ENCODE measurements around the gene SLC8A3. TPM values are rescaled to one million over a fixed set of nuclear protein-coding genes. Genes with fewer than 3 reads are reported as not detected.

SLC8A3 gene
- total RNA-seq, 1 experiment from 2014 or later = not detected

DNA sequence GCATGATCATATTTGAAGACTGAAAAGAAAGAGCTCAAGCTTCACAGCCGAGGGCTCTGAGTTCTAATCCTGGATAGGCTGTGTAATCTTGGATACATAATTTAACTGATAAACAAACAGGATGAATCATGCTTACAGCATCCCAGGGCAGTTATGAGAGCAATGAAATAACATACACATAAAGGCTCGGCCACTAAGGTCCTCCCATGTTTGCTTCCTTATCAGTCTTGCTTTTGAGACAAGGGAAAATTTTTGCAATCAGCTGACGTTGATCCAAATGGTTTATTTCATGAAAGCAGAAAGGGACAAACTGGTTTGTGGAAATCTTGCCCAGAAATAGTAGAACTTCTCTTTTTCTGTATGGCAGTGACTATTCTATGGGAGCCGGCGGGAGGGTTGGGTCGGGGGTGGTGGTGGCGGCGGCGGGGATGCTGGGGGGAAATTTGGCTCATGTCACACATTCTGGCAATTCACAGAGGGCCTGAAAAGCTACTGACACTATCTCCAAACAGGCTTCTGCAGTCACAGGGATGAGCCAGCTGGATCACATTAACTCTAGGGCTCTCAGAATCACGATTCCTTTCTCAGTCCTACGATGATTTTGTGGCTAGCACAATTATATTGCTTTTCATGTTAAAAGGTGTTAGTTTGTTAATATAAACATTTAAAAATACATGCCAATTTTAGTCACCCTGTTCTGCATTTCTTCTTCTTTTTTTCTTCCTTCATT, 124.5 kb downstream of the SLC8A3 start:
- intact Hi-C loops (cut with micrococcal nuclease) = no loop called here
- Histone ChIP-seq H3K27ac (ENCODE audit: low read depth, low read length) (no peak overlapping the region), H4K20me1 (ENCODE audit: insufficient read depth) (no peaks in the 10 kb centered on the region), H3K9me2 (ENCODE audit: insufficient read depth) (no peaks in the 10 kb centered on the region), H3K9ac (ENCODE audit: low read length) (no peak overlapping the region), H3K27me3 (ENCODE audit: insufficient read depth, low read length) (no peaks in the 10 kb centered on the region), H3K36me3 (ENCODE audit: control insufficient read depth in 1 of 2, insufficient read depth in 2 of 2, low read length in 2 of 2) (no peaks in the 10 kb centered on the region), H2AFZ (ENCODE audit: low read depth, low read length, poor library complexity, severe bottlenecking) (no peak overlapping the region), H3K4me1 (ENCODE audit: control insufficient read depth in 1 of 2, insufficient read depth in 2 of 2, low read length in 2 of 2) (peaks cover 0 to 11% of the 10 kb centered on the region in 2 experiments; a peak in 2 of 4 replicates), H3K79me2 (ENCODE audit: insufficient read depth, low read length) (no peaks in the 10 kb centered on the region), H3K4me3 (replicated peaks in 1 of 2; ENCODE audit: low read depth in 1 of 2, low read length in 2 of 2) (no peak overlapping the region), H3K4me2 (ENCODE audit: low read length) (no peak overlapping the region), H3K9me3 (ENCODE audit: control insufficient read depth in 1 of 2, insufficient read depth in 1 of 2, low read depth in 1 of 2, low read length in 2 of 2) (no peaks in the 10 kb centered on the region)
- POLR2A ChIA-PET = no interaction called here
- no TSS peak for BruUV-seq (replicated peaks)
- TF ChIP-seq, protein P1, sequence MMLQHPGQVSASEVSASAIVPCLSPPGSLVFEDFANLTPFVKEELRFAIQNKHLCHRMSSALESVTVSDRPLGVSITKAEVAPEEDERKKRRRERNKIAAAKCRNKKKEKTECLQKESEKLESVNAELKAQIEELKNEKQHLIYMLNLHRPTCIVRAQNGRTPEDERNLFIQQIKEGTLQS (IDR thresholded peaks at IDR 0.05) = no peak
- TF ChIP-seq TCF7L2 (IDR thresholded peaks at IDR 0.05; ENCODE audit: borderline replicate concordance, extremely low read depth, insufficient read depth, insufficient read length) = no peak
- TF ChIP-seq EZH2 (IDR thresholded peaks at IDR 0.05) = no peak
- ATAC-seq (no peak), DNase-seq (ENCODE audit: low read depth, low spot score) (no peak)
- CTCF ChIA-PET = interaction anchor here (0.9 kb wide), 1 partner anchor 10 kb away, joined by 5 read pairs; no protein-coding TSS in a partner anchor
- RAD21 ChIA-PET (ENCODE audit: low non-redundant PET in 1 of 2, low total read pairs in 2 of 2, uncharacterized antibody in 2 of 2, unreplicated experiment in 2 of 2) = no interaction called here

DNA sequence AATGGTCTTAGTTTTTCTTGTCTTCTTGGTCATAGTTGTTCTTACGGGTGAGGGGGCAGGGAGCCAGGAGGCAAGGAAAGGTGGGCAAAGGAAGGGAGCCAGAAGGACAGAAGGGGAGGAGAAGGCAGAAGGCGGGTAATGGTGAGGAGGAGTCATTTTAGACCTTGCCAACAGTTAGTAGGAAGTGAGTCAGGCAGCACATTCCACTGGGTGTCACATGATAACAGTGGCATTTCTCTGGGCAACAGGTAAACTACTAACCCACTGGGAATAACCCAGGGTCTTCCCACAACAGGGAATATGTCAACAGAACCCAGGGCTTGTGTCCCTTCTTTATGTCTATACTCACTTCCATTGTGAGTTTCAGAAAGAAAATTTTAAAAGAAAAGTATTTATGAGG, 127.6 kb downstream of the SLC8A3 start:
- Histone ChIP-seq H3K79me2 (ENCODE audit: insufficient read depth, low read length) (no peaks in the 10 kb centered on the region), H3K9me2 (ENCODE audit: insufficient read depth) (no peaks in the 10 kb centered on the region), H3K9ac (ENCODE audit: low read length) (no peak overlapping the region), H3K4me1 (ENCODE audit: control insufficient read depth in 1 of 2, insufficient read depth in 2 of 2, low read length in 2 of 2) (peaks cover 0 to 11% of the 10 kb centered on the region in 2 experiments; a peak in 2 of 4 replicates), H3K9me3 (ENCODE audit: control insufficient read depth in 1 of 2, insufficient read depth in 1 of 2, low read depth in 1 of 2, low read length in 2 of 2) (no peaks in the 10 kb centered on the region), H3K36me3 (ENCODE audit: control insufficient read depth in 1 of 2, insufficient read depth in 2 of 2, low read length in 2 of 2) (no peaks in the 10 kb centered on the region), H3K27ac (ENCODE audit: low read depth, low read length) (no peak overlapping the region), H3K4me2 (ENCODE audit: low read length) (peak overlapping the region; percentile 57), H3K27me3 (ENCODE audit: insufficient read depth, low read length) (peaks cover 12% of the 10 kb centered on the region; the same call in 1 of the 2 replicates), H2AFZ (ENCODE audit: low read depth, low read length, poor library complexity, severe bottlenecking) (no peak overlapping the region), H3K4me3 (replicated peaks in 1 of 2; ENCODE audit: low read depth in 1 of 2, low read length in 2 of 2) (no peak overlapping the region), H4K20me1 (ENCODE audit: insufficient read depth) (no peaks in the 10 kb centered on the region)
- ChIA-PET RAD21 (ENCODE audit: low non-redundant PET in 1 of 2, low total read pairs in 2 of 2, uncharacterized antibody in 2 of 2, unreplicated experiment in 2 of 2) (no interaction called here), CTCF (no interaction called here), POLR2A (no interaction called here)
- BruUV-seq (replicated peaks) = no TSS peak
- TF ChIP-seq FOSL1 (IDR thresholded peaks at IDR 0.05; ENCODE audit: low read depth) (0 out of 2 replicates have a peak, but pooled peaks have one; percentile 17), JUND (IDR thresholded peaks at IDR 0.05) (0 out of 2 replicates have a peak, but pooled peaks have one; percentile 15)
- TF ChIP-seq, protein P2, sequence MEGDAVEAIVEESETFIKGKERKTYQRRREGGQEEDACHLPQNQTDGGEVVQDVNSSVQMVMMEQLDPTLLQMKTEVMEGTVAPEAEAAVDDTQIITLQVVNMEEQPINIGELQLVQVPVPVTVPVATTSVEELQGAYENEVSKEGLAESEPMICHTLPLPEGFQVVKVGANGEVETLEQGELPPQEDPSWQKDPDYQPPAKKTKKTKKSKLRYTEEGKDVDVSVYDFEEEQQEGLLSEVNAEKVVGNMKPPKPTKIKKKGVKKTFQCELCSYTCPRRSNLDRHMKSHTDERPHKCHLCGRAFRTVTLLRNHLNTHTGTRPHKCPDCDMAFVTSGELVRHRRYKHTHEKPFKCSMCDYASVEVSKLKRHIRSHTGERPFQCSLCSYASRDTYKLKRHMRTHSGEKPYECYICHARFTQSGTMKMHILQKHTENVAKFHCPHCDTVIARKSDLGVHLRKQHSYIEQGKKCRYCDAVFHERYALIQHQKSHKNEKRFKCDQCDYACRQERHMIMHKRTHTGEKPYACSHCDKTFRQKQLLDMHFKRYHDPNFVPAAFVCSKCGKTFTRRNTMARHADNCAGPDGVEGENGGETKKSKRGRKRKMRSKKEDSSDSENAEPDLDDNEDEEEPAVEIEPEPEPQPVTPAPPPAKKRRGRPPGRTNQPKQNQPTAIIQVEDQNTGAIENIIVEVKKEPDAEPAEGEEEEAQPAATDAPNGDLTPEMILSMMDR (IDR thresholded peaks at IDR 0.05 in 2 of 3, conservative IDR thresholded peaks at IDR 0.05 in 1 of 3; ENCODE audit: borderline replicate concordance in 1 of 3, insufficient read depth in 1 of 3, low read depth in 2 of 3, low read length in 2 of 3) = no peak
- intact Hi-C loops (cut with micrococcal nuclease) = no loop called here
- DNase-seq (ENCODE audit: low read depth, low spot score) (no peak), ATAC-seq (peak; percentile 66; the same call in 1 of the 2 replicates)
